Measurements from ENCODE around the gene PGGHG. TPM values are rescaled to one million over a fixed set of nuclear protein-coding genes. Genes with fewer than 3 reads are reported as not detected.
A peak's percentile ranks its signal among the peaks of the same experiment; 100 is the strongest.

PGGHG gene
- total and polyA plus RNA-seq, 10 of the 15 experiments (the other 5 are each of a cell fraction or from before 2014, with no cell fraction given): 0.10 to 8.3 (median 1.8) TPM

- TF ChIP-seq E2F8 (IDR thresholded peaks at IDR 0.05; ENCODE audit: low read depth, partially characterized antibody) (no peak), SMC3 (IDR thresholded peaks at IDR 0.05; ENCODE audit: borderline replicate concordance, low read length) (peak; percentile 76), RFX5 (IDR thresholded peaks at IDR 0.05; ENCODE audit: low read depth, low read length) (no peak), FOXK2 (IDR thresholded peaks at IDR 0.05) (no peak), BRCA1 (IDR thresholded peaks at IDR 0.05; ENCODE audit: low read depth, low read length) (no peak), ESRRA (IDR thresholded peaks at IDR 0.05; ENCODE audit: low read length) (no peak), E2F4 (IDR thresholded peaks at IDR 0.05; ENCODE audit: low read depth, low read length) (no peak), IRF4 (IDR thresholded peaks at IDR 0.05; ENCODE audit: low read depth, low read length) (no peak), ZNF687 (IDR thresholded peaks at IDR 0.05) (no peak), MYC (IDR thresholded peaks at IDR 0.05; ENCODE audit: insufficient read depth, insufficient read length, insufficient replicate concordance, low read length, severe bottlenecking) (no peak), PAX5 (IDR thresholded peaks at IDR 0.05; ENCODE audit: borderline replicate concordance, low read depth, low read length) (no peak), MLLT1 (IDR thresholded peaks at IDR 0.05) (peak; percentile 80), FOXM1 (IDR thresholded peaks at IDR 0.05; ENCODE audit: low read depth, low read length) (no peak), BCLAF1 (IDR thresholded peaks at IDR 0.05) (no peak)
Measured at GRCh38 chr11:250740-251299, 38.1 kb upstream of the PGGHG start (continued).

All from GM12878 (cell line).